ENCODE data around the gene ILK.

Gene ILK

GRCh38 chr11:6636480-6636879 lies 32.9 kb downstream of the ILK start:
- ATAC-seq (no peak), DNase-seq (no peak)

- no peak for DNase-seq
These were observed 34.3 kb downstream of the ILK start for GRCh38 chr11:6637871-6638270.

GRCh38 chr11:6638429-6638828 lies 34.9 kb downstream of the ILK start:
- no peak for ATAC-seq
- DNase-seq, result no peak

More at GRCh38 chr11:6637871-6638270, 34.3 kb downstream of the ILK start:
- no peak for ATAC-seq

GRCh38 chr11:6640036-6640984 lies 36.7 kb downstream of the ILK start:
- ATAC-seq, result no peak
- DNase-seq, result no peak

- ATAC-seq (no peak), DNase-seq (no peak)
These were observed 37.6 kb downstream of the ILK start for GRCh38 chr11:6640985-6641701.

GRCh38 chr11:6642957-6643356 lies 39.4 kb downstream of the ILK start:
- no peak for ATAC-seq
- DNase-seq, result no peak

GRCh38 chr11:6646071-6646470 lies 42.5 kb downstream of the ILK start:
- DNase-seq, result peak; percentile 27
- no peak for ATAC-seq

GRCh38 chr11:6646576-6646917 lies 43.0 kb downstream of the ILK start:
- ATAC-seq, result no peak
- DNase-seq, result no peak

GRCh38 chr11:6646918-6647679 lies 43.5 kb downstream of the ILK start:
- ATAC-seq (peak; percentile 25), DNase-seq (peak; percentile 38)

- DNase-seq (no peak), ATAC-seq (no peak)
These were observed 44.3 kb downstream of the ILK start for GRCh38 chr11:6647836-6648235.

- DNase-seq (no peak), ATAC-seq (no peak)
These were observed 44.9 kb downstream of the ILK start for GRCh38 chr11:6648501-6648900.

- ATAC-seq (no peak), DNase-seq (no peak)
These were observed 46.5 kb downstream of the ILK start for GRCh38 chr11:6650104-6650503.

- ATAC-seq (peak; percentile 85), DNase-seq (peak; percentile 55)
These were observed 47.4 kb downstream of the ILK start for GRCh38 chr11:6650980-6651379.

- no peak for DNase-seq
- ATAC-seq, result no peak
These were observed 48.6 kb downstream of the ILK start for GRCh38 chr11:6652182-6652581.

- DNase-seq (no peak), ATAC-seq (no peak)
These were observed 49.5 kb downstream of the ILK start for GRCh38 chr11:6653097-6653496.

- ATAC-seq (no peak), DNase-seq (no peak)
These were observed 50.1 kb downstream of the ILK start for GRCh38 chr11:6653656-6654055.

- ATAC-seq, result no peak
These were observed 50.9 kb downstream of the ILK start for GRCh38 chr11:6654281-6655019.

GRCh38 chr11:6655020-6655789 lies 51.6 kb downstream of the ILK start:
- peak; percentile 22 for DNase-seq
- ATAC-seq, result peak; percentile 16

More at GRCh38 chr11:6654281-6655019, 50.9 kb downstream of the ILK start:
- no peak for DNase-seq

GRCh38 chr11:6655790-6656583 lies 52.4 kb downstream of the ILK start, which contains the start of gene DCHS1:
Gene DCHS1 (minus strand): TSS chr11:6655809. CDS start chr11:6641613, 14,196 bp downstream.
- DNase-seq, result no peak
- ATAC-seq, result no peak

GRCh38 chr11:6656584-6656915 lies 53.0 kb downstream of the ILK start:
- DNase-seq, result no peak
- ATAC-seq, result no peak
